BE2C (cell line): Measurements from ENCODE around the gene TUBGCP4.

Experiments used
- DNase-seq: peaks from one replicate; pipeline ENCODE4 v3.0.0-alpha.2; 2020
- H3K27me3 ChIP-seq: fragments of 250-450 bp; sonication (Bioruptor Pico); 2 replicates; pipeline ENCODE4 v1.5.1; 2020; ENCODE audit warnings: mild to moderate bottlenecking
- H3K36me3 ChIP-seq: fragments of 250-450 bp; sonication (Bioruptor Pico); 2 replicates; pipeline ENCODE4 v1.5.1; 2020; ENCODE audit warnings: mild to moderate bottlenecking
- H3K4me1 ChIP-seq: fragments of 250-450 bp; sonication (Bioruptor Pico); 2 replicates; pipeline ENCODE4 v1.5.1; 2020
- H3K4me3 ChIP-seq: 2 replicates; pipeline ENCODE4 v1.5.1; 2011; ENCODE audit warnings: low read depth, low read length
- H3K9me3 ChIP-seq: fragments of 250-450 bp; sonication (Bioruptor Pico); 2 replicates; pipeline ENCODE4 v1.5.1; 2020
- CTCF ChIP-seq: IDR thresholded peaks from 2 replicates; pipeline ENCODE4 v1.5.1; 2012; ENCODE audit warnings: mild to moderate bottlenecking, low read depth, low read length

TUBGCP4 gene

GRCh38 chr15:43429687-43430086 lies 58.8 kb downstream of the TUBGCP4 start:
- no peak for DNase-seq
- Histone ChIP-seq H3K36me3 (peaks cover 50% of the 10 kb centered on the region), H3K9me3 (no peaks in the 10 kb centered on the region), H3K27me3 (no peaks in the 10 kb centered on the region), H3K4me3 (no peak overlapping the region), H3K4me1 (no peaks in the 10 kb centered on the region; the same call in 1 of the 2 replicates)
- TF ChIP-seq CTCF, result no peak

- H3K4me3 ChIP-seq, result no peak overlapping the region
- peaks cover 39% of the 10 kb centered on the region for H3K36me3 ChIP-seq
- no peak for DNase-seq
- no peaks in the 10 kb centered on the region; the same call in 1 of the 2 replicates for H3K4me1 ChIP-seq
- no peaks in the 10 kb centered on the region for H3K27me3 ChIP-seq
- H3K9me3 ChIP-seq, result no peaks in the 10 kb centered on the region
- no peak for TF ChIP-seq CTCF
These were observed 62.3 kb downstream of the TUBGCP4 start for GRCh38 chr15:43433165-43433564.

GRCh38 chr15:43433661-43434303 lies 62.9 kb downstream of the TUBGCP4 start:
- peaks cover 37% of the 10 kb centered on the region for H3K36me3 ChIP-seq
- no peak for TF ChIP-seq CTCF

GRCh38 chr15:43434446-43434845 lies 63.5 kb downstream of the TUBGCP4 start:
- Histone ChIP-seq H3K27me3 (no peaks in the 10 kb centered on the region), H3K4me1 (no peaks in the 10 kb centered on the region), H3K9me3 (no peaks in the 10 kb centered on the region), H3K4me3 (no peak overlapping the region), H3K36me3 (peaks cover 37% of the 10 kb centered on the region)
- no peak for TF ChIP-seq CTCF
- DNase-seq, result no peak

More at GRCh38 chr15:43433661-43434303, 62.9 kb downstream of the TUBGCP4 start:
- Histone ChIP-seq H3K4me3 (no peak overlapping the region), H3K4me1 (no peaks in the 10 kb centered on the region; the same call in 1 of the 2 replicates), H3K9me3 (no peaks in the 10 kb centered on the region), H3K27me3 (no peaks in the 10 kb centered on the region)
- DNase-seq, result no peak

- H3K4me1 ChIP-seq, result peaks cover 5% of the 10 kb centered on the region
- DNase-seq, result no peak
- no peak overlapping the region for H3K4me3 ChIP-seq
- H3K36me3 ChIP-seq, result peaks cover 39% of the 10 kb centered on the region
- H3K27me3 ChIP-seq, result no peaks in the 10 kb centered on the region
- no peak for TF ChIP-seq CTCF
- no peaks in the 10 kb centered on the region for H3K9me3 ChIP-seq
These were observed 65.5 kb downstream of the TUBGCP4 start for GRCh38 chr15:43436395-43436794.

GRCh38 chr15:43439268-43439667 lies 68.4 kb downstream of the TUBGCP4 start:
- TF ChIP-seq CTCF, result no peak
- no peaks in the 10 kb centered on the region for H3K27me3 ChIP-seq
- H3K4me3 ChIP-seq, result no peak overlapping the region
- peaks cover 38% of the 10 kb centered on the region for H3K36me3 ChIP-seq
- peaks cover 9% of the 10 kb centered on the region for H3K4me1 ChIP-seq
- no peaks in the 10 kb centered on the region for H3K9me3 ChIP-seq
- no peak for DNase-seq
